Measurements from ENCODE around the gene LPAR6.

The LPAR6 gene

GRCh38 chr13:48403151-48403631 lies 9.7 kb downstream of the LPAR6 start:
- peaks cover 14% of the 10 kb centered on the region for H3K36me3 Mint-ChIP-seq (ENCODE audit: low read depth)
- H3K4me1 Mint-ChIP-seq (ENCODE audit: low read depth): peaks cover 81% of the 10 kb centered on the region
- peak overlapping the region; percentile 24 for H3K4me3 Mint-ChIP-seq
- peak overlapping the region; percentile 91 for H3K27ac Mint-ChIP-seq
- DNase-seq: no peak
- no peaks in the 10 kb centered on the region for H3K27me3 Mint-ChIP-seq
- H3K9me3 Mint-ChIP-seq: no peaks in the 10 kb centered on the region

GRCh38 chr13:48402325-48402932 lies 10.5 kb downstream of the LPAR6 start:
- peaks cover 13% of the 10 kb centered on the region for H3K36me3 Mint-ChIP-seq (ENCODE audit: low read depth)
- H3K27ac Mint-ChIP-seq: peak overlapping the region; percentile 91
- H3K4me3 Mint-ChIP-seq: peak overlapping the region; percentile 23
- no peaks in the 10 kb centered on the region for H3K9me3 Mint-ChIP-seq
- H3K4me1 Mint-ChIP-seq (ENCODE audit: low read depth): peaks cover 81% of the 10 kb centered on the region
- no peak for DNase-seq
- no peaks in the 10 kb centered on the region for H3K27me3 Mint-ChIP-seq

- H3K36me3 Mint-ChIP-seq (ENCODE audit: low read depth): peaks cover 14% of the 10 kb centered on the region
- H3K27me3 Mint-ChIP-seq: no peaks in the 10 kb centered on the region
- no peak for DNase-seq
- peaks cover 2% of the 10 kb centered on the region for H3K9me3 Mint-ChIP-seq
- H3K4me1 Mint-ChIP-seq (ENCODE audit: low read depth): peaks cover 77% of the 10 kb centered on the region
- H3K27ac Mint-ChIP-seq: peak overlapping the region; percentile 29
- H3K4me3 Mint-ChIP-seq: no peak overlapping the region
These were observed 11.4 kb downstream of the LPAR6 start for GRCh38 chr13:48401480-48401879.

- Mint-ChIP-seq H3K4me3 (peak overlapping the region; percentile 0), H3K27me3 (no peaks in the 10 kb centered on the region), H3K27ac (peak overlapping the region; percentile 65), H3K4me1 (ENCODE audit: low read depth) (peaks cover 71% of the 10 kb centered on the region), H3K9me3 (peaks cover 7% of the 10 kb centered on the region), H3K36me3 (ENCODE audit: low read depth) (peaks cover 14% of the 10 kb centered on the region)
- no peak for DNase-seq
These were observed 12.0 kb downstream of the LPAR6 start for GRCh38 chr13:48400850-48401291.

- DNase-seq: no peak
- no peak overlapping the region for H3K4me3 Mint-ChIP-seq
- peaks cover 21% of the 10 kb centered on the region for H3K36me3 Mint-ChIP-seq (ENCODE audit: low read depth)
- peaks cover 12% of the 10 kb centered on the region for H3K9me3 Mint-ChIP-seq
- H3K27me3 Mint-ChIP-seq: no peaks in the 10 kb centered on the region
- H3K4me1 Mint-ChIP-seq (ENCODE audit: low read depth): peaks cover 65% of the 10 kb centered on the region
- H3K27ac Mint-ChIP-seq: peak overlapping the region; percentile 65
These were observed 12.7 kb downstream of the LPAR6 start for GRCh38 chr13:48400090-48400694.

DNA sequence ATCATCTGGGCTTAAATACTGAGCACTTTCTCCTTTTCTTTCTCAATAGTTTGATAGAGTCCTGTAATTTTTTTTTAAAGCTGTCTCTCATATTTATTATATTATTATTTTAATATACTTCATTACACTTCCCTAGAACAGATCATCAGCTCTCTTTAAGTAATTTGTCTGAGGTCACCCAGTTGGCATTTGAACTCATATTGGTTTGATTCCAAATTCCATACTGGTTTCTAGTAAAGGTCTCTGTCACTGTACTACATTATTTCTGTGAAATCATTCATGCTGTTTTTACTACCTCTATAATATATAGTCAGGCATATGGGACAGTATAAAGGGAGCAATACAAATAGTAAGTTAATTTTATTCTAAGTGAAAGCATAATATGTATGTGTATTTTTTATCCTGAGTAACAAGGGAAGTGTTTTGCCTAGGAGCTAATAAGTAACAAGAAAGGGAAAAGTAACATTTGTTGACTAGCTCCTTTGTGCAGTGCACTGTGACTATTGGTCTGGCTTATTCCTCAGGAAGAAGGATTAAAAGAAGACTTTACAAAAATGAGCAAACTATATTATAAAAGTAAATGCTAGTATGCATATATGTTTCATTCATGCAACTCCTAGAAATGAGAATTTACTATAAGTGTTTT lies 14.3 kb downstream of the LPAR6 start:
- Mint-ChIP-seq H3K27ac (no peak overlapping the region), H3K27me3 (no peaks in the 10 kb centered on the region), H3K4me1 (ENCODE audit: low read depth) (peaks cover 49% of the 10 kb centered on the region), H3K9me3 (peaks cover 12% of the 10 kb centered on the region), H3K36me3 (ENCODE audit: low read depth) (peaks cover 30% of the 10 kb centered on the region), H3K4me3 (no peak overlapping the region)
- DNase-seq: no peak

DNA sequence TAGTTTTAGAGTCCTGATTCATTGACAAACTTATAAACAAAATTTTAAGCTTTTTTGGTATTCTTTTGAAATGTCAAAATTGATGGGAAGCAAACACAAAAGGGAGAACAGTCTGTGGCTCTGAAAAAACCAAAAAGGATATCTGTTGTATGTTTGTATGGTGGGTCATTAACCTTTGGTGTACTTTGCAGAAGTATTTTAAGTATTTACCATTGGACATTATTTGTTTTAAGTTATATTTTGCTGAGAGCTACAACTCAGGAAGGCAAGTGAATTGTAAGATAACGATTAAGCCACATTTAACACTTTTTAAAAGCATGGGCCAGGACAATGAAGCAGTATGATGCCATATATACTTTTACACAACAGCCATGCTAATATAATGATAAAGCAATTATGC lies 15.2 kb downstream of the LPAR6 start:
- no peak overlapping the region for H3K27ac Mint-ChIP-seq
- H3K27me3 Mint-ChIP-seq: no peaks in the 10 kb centered on the region
- H3K4me3 Mint-ChIP-seq: no peak overlapping the region
- peaks cover 43% of the 10 kb centered on the region for H3K4me1 Mint-ChIP-seq (ENCODE audit: low read depth)
- peaks cover 38% of the 10 kb centered on the region for H3K36me3 Mint-ChIP-seq (ENCODE audit: low read depth)
- peaks cover 17% of the 10 kb centered on the region for H3K9me3 Mint-ChIP-seq
- no peak for DNase-seq

GRCh38 chr13:48393698-48394085 lies 19.2 kb downstream of the LPAR6 start:
- Mint-ChIP-seq H3K9me3 (peaks cover 23% of the 10 kb centered on the region), H3K36me3 (ENCODE audit: low read depth) (peaks cover 69% of the 10 kb centered on the region), H3K4me1 (ENCODE audit: low read depth) (peaks cover 14% of the 10 kb centered on the region), H3K4me3 (no peak overlapping the region), H3K27me3 (no peaks in the 10 kb centered on the region), H3K27ac (no peak overlapping the region)
- no peak for DNase-seq

DNA sequence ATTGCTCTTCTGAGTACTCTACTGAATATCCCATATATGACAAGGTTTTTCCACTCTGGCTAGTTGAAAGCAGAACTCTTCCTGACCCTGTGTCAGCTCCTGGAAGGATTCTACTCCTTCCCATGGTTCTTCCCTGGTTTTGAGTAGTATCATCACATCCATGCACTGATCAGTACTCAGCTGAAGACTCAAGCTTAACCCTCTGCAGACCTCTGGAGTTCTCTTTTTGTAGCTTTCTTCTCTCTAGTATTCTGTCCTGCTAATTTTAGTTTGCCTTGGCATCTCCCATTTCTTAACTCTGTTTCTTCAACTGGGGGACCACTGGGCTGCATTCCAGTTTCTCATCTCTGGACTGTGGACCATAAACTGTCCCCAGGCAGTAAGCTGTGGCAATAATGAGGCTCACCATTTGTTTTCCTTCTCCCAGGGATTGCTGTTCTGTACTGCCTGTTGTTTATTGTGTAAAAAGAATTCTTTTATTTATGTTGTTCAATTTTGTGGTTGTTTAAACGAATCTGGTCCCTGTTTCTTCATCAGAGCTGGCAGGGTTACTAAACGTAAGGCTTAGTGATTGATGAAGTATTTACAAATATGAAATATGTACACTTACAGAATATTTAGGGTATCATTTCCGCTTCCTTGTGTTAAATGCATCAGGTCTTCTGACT lies 19.7 kb downstream of the LPAR6 start:
- H3K36me3 Mint-ChIP-seq (ENCODE audit: low read depth): peaks cover 74% of the 10 kb centered on the region
- DNase-seq: no peak
- H3K27ac Mint-ChIP-seq: no peak overlapping the region
- no peak overlapping the region for H3K4me3 Mint-ChIP-seq
- H3K27me3 Mint-ChIP-seq: no peaks in the 10 kb centered on the region
- peaks cover 10% of the 10 kb centered on the region for H3K4me1 Mint-ChIP-seq (ENCODE audit: low read depth)
- H3K9me3 Mint-ChIP-seq: peaks cover 23% of the 10 kb centered on the region

DNA sequence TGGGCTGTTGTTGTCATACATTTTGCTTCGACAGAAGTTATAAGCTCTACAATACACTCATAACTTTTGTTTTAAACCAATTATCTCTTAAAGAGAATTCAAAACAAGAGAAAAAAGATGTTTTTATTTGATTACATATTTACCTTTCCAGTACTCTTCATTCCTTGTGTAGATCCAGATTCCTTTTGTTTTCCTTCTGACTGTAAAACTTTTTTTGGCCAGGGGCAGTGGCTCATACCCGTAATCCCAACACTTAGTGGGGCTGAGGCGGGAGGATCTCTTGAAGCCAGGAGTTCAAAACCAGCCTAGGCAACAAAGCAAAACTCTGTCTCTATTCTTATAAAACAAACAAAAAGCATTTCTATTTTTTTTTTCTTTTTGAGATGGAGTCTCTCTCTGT lies 21.7 kb downstream of the LPAR6 start:
- H3K27me3 Mint-ChIP-seq: no peaks in the 10 kb centered on the region
- peaks cover 77% of the 10 kb centered on the region for H3K36me3 Mint-ChIP-seq (ENCODE audit: low read depth)
- H3K9me3 Mint-ChIP-seq: peaks cover 19% of the 10 kb centered on the region
- H3K27ac Mint-ChIP-seq: no peak overlapping the region
- H3K4me3 Mint-ChIP-seq: no peak overlapping the region
- no peak for DNase-seq
- peaks cover 4% of the 10 kb centered on the region for H3K4me1 Mint-ChIP-seq (ENCODE audit: low read depth)

DNA sequence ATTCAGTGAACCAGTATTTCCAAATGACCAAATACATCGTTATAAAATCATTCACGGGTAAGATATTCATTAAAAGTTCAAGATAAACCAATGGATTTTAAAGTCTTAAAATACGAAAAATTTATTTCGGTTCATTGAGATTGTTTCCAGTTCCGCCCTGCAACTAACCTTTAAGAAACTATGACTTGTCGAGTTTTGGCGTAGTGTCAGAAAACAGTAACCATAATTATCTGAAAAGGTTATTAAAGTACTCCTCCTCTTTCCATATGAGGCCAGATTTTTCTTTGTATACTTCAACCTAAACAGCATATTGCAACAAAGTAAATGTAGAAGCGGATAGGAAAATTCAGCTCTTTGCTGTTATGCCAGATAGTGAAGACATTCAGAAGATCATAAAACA lies 26.1 kb downstream of the LPAR6 start:
- H3K27me3 Mint-ChIP-seq: no peaks in the 10 kb centered on the region
- peaks cover 68% of the 10 kb centered on the region for H3K36me3 Mint-ChIP-seq (ENCODE audit: low read depth)
- H3K4me1 Mint-ChIP-seq (ENCODE audit: low read depth): peaks cover 4% of the 10 kb centered on the region
- H3K9me3 Mint-ChIP-seq: peaks cover 7% of the 10 kb centered on the region
- H3K4me3 Mint-ChIP-seq: no peak overlapping the region
- DNase-seq: no peak
- no peak overlapping the region for H3K27ac Mint-ChIP-seq

DNA sequence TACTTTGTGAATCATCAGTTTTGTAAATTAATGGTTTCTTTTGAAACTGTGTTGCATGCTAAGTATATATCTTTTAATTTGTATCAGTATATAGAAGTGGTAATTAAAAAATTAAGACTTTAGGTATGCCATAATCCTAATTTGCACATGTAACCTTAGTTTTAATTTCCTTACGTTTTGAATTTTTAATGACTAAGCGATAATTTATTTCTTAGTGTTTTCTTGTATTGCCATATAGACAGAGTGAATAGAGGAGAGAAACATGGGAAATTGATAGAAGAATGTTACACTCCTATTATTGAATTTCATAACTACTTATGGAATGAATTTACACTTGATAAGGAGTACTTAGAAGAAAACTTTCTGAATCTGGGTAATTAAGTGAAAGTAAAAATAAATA lies 29.5 kb downstream of the LPAR6 start:
- Mint-ChIP-seq H3K27me3 (no peaks in the 10 kb centered on the region), H3K4me1 (ENCODE audit: low read depth) (no peaks in the 10 kb centered on the region), H3K36me3 (ENCODE audit: low read depth) (peaks cover 68% of the 10 kb centered on the region), H3K4me3 (no peak overlapping the region), H3K27ac (no peak overlapping the region), H3K9me3 (no peaks in the 10 kb centered on the region)
- DNase-seq: no peak

DNA sequence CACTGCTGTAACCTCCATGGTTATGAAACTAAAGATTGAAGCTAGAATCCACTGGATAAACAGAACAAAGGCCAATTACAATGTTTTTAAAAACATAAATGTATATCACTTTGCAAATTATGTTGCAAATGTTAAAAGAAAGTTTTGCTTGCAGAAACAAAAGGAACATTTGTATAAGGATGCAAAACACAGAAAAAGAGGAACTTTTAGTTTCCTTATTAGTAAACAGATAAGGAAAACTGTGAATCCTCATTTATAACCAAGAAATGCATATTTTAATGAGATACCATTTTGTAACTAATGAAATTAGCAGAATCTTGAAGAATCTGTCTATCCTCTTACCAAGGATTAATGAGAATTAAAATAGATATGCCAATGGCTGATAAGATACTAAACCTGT lies 32.3 kb downstream of the LPAR6 start:
- Mint-ChIP-seq H3K4me3 (no peak overlapping the region), H3K27ac (no peak overlapping the region), H3K27me3 (no peaks in the 10 kb centered on the region), H3K9me3 (no peaks in the 10 kb centered on the region), H3K36me3 (ENCODE audit: low read depth) (peaks cover 66% of the 10 kb centered on the region), H3K4me1 (ENCODE audit: low read depth) (no peaks in the 10 kb centered on the region)
- DNase-seq: no peak

- no peak for DNase-seq
- Mint-ChIP-seq H3K4me1 (ENCODE audit: low read depth) (no peaks in the 10 kb centered on the region), H3K27me3 (no peaks in the 10 kb centered on the region), H3K27ac (no peak overlapping the region), H3K9me3 (peaks cover 4% of the 10 kb centered on the region), H3K4me3 (no peak overlapping the region), H3K36me3 (ENCODE audit: low read depth) (peaks cover 67% of the 10 kb centered on the region)
These were observed 35.1 kb downstream of the LPAR6 start for GRCh38 chr13:48377857-48378256.

GRCh38 chr13:48370815-48371214 lies 42.1 kb downstream of the LPAR6 start:
- Mint-ChIP-seq H3K4me3 (no peak overlapping the region), H3K27me3 (no peaks in the 10 kb centered on the region), H3K9me3 (peaks cover 4% of the 10 kb centered on the region), H3K27ac (no peak overlapping the region), H3K36me3 (ENCODE audit: low read depth) (peaks cover 36% of the 10 kb centered on the region), H3K4me1 (ENCODE audit: low read depth) (no peaks in the 10 kb centered on the region)
- DNase-seq: no peak
